HEK293 (cell line): ENCODE results near the gene STX5.

Source experiments
- BCL11A ChIP-seq: fragments of 450-650 bp; formaldehyde crosslinking; IDR thresholded peaks from 2 replicates; pipeline ENCODE4 v1.5.1; 2016; ENCODE audit warnings: low read depth, missing biosample characterization, missing genetic modification characterization
- HOXC10 ChIP-seq: sonication (generic); formaldehyde crosslinking; IDR thresholded peaks from 2 replicates; pipeline ENCODE4 v1.8.1; 2023; ENCODE audit warnings: mild to moderate bottlenecking, missing genetic modification reagents
- IKZF3 ChIP-seq: fragments of 450-650 bp; IDR thresholded peaks from 2 replicates; pipeline ENCODE4 v1.5.0; 2018; ENCODE audit warnings: missing biosample characterization, mild to moderate bottlenecking, missing genetic modification characterization, moderate library complexity
- RBAK ChIP-seq: fragments of 450-650 bp; formaldehyde crosslinking; IDR thresholded peaks from 2 replicates; pipeline ENCODE4 v1.5.1; 2016; ENCODE audit warnings: missing biosample characterization, missing genetic modification characterization
- SALL2 ChIP-seq: fragments of 450-650 bp; formaldehyde crosslinking; IDR thresholded peaks from 2 replicates; pipeline ENCODE4 v1.5.0; 2017; ENCODE audit warnings: missing biosample characterization, mild to moderate bottlenecking, missing genetic modification characterization, borderline replicate concordance
- SP7 ChIP-seq: fragments of 450-650 bp; formaldehyde crosslinking; IDR thresholded peaks from 2 replicates; pipeline ENCODE4 v1.5.1; 2016; ENCODE audit warnings: missing biosample characterization, missing genetic modification characterization
- ZBTB17 ChIP-seq: fragments of 450-650 bp; formaldehyde crosslinking; IDR thresholded peaks from 2 replicates; pipeline ENCODE4 v1.5.1; 2016; ENCODE audit warnings: missing biosample characterization, missing genetic modification characterization
- ZFHX2 ChIP-seq: fragments of 450-650 bp; formaldehyde crosslinking; conservative IDR thresholded peaks from 2 replicates; pipeline ENCODE4 v1.5.1; 2016; ENCODE audit warnings: missing biosample characterization, missing genetic modification characterization
- ZFP69B ChIP-seq: fragments of 450-650 bp; formaldehyde crosslinking; IDR thresholded peaks from 2 replicates; pipeline ENCODE4 v1.5.1; 2016; ENCODE audit warnings: missing biosample characterization, missing genetic modification characterization
- ZNF133 ChIP-seq: fragments of 450-650 bp; formaldehyde crosslinking; IDR thresholded peaks from 2 replicates; pipeline ENCODE4 v1.5.1; 2016; ENCODE audit warnings: missing biosample characterization, missing genetic modification characterization
- ZNF138 ChIP-seq: fragments of 450-650 bp; formaldehyde crosslinking; IDR thresholded peaks from 2 replicates; pipeline ENCODE4 v1.5.1; 2016; ENCODE audit warnings: missing biosample characterization, missing genetic modification characterization, borderline replicate concordance
- ZNF169 ChIP-seq: fragments of 450-650 bp; formaldehyde crosslinking; IDR thresholded peaks from 2 replicates; pipeline ENCODE4 v1.5.1; 2016; ENCODE audit warnings: missing biosample characterization, missing genetic modification characterization
- ZNF202 ChIP-seq: fragments of 450-650 bp; formaldehyde crosslinking; IDR thresholded peaks from 2 replicates; pipeline ENCODE4 v1.5.1; 2016; ENCODE audit warnings: missing biosample characterization, missing genetic modification characterization, borderline replicate concordance
- ZNF214 ChIP-seq: fragments of 450-650 bp; formaldehyde crosslinking; IDR thresholded peaks from 2 replicates; pipeline ENCODE4 v1.5.1; 2017; ENCODE audit warnings: missing biosample characterization, mild to moderate bottlenecking, missing genetic modification characterization, borderline replicate concordance
- ZNF266 ChIP-seq: fragments of 450-650 bp; formaldehyde crosslinking; IDR thresholded peaks from 2 replicates; pipeline ENCODE4 v1.5.1; 2016; ENCODE audit warnings: missing biosample characterization, missing genetic modification characterization, low read depth
- ZNF324 ChIP-seq: fragments of 450-650 bp; formaldehyde crosslinking; IDR thresholded peaks from 2 replicates; pipeline ENCODE4 v1.5.1; 2016; ENCODE audit warnings: missing biosample characterization, missing genetic modification characterization
- ZNF335 ChIP-seq: fragments of 450-650 bp; formaldehyde crosslinking; conservative IDR thresholded peaks from 2 replicates; pipeline ENCODE4 v1.5.1; 2016; ENCODE audit warnings: missing biosample characterization, missing genetic modification characterization
- ZNF423 ChIP-seq: fragments of 450-650 bp; formaldehyde crosslinking; IDR thresholded peaks from 2 replicates; pipeline ENCODE4 v1.5.1; 2016; ENCODE audit warnings: missing biosample characterization, missing genetic modification characterization
- ZNF530 ChIP-seq: fragments of 450-650 bp; formaldehyde crosslinking; IDR thresholded peaks from 2 replicates; pipeline ENCODE4 v1.5.1; 2016; ENCODE audit warnings: low read depth, missing biosample characterization, missing genetic modification characterization
- ZNF768 ChIP-seq: fragments of 450-650 bp; formaldehyde crosslinking; IDR thresholded peaks from 2 replicates; pipeline ENCODE4 v1.5.1; 2018; ENCODE audit warnings: missing biosample characterization, mild to moderate bottlenecking, missing genetic modification characterization
- ZSCAN30 ChIP-seq: fragments of 450-650 bp; IDR thresholded peaks from 2 replicates; pipeline ENCODE4 v1.5.1; 2018; ENCODE audit warnings: missing biosample characterization, mild to moderate bottlenecking, missing genetic modification characterization, moderate library complexity
- TF ChIP-seq, protein P1 (sequence below): fragments of 450-650 bp; formaldehyde crosslinking; conservative IDR thresholded peaks from 2 replicates; pipeline ENCODE4 v1.5.1; 2016; ENCODE audit warnings: low read depth, missing biosample characterization, missing genetic modification characterization
- TF ChIP-seq, protein P2 (sequence below): fragments of 450-650 bp; formaldehyde crosslinking; IDR thresholded peaks from 2 replicates; pipeline ENCODE4 v1.5.1; 2016; ENCODE audit warnings: missing biosample characterization, missing genetic modification characterization
- TF ChIP-seq, protein P3 (sequence below): fragments of 450-650 bp; formaldehyde crosslinking; IDR thresholded peaks from 2 replicates; pipeline ENCODE4 v1.5.1; 2016; ENCODE audit warnings: missing biosample characterization, missing genetic modification characterization
- TF ChIP-seq, protein P4 (sequence below): fragments of 450-650 bp; formaldehyde crosslinking; IDR thresholded peaks from 2 replicates; pipeline ENCODE4 v1.5.1; 2016; ENCODE audit warnings: missing biosample characterization, missing genetic modification characterization, low read depth
- TF ChIP-seq, protein P5 (sequence below): fragments of 450-650 bp; formaldehyde crosslinking; IDR thresholded peaks from 2 replicates; pipeline ENCODE4 v1.5.1; 2016; ENCODE audit warnings: missing biosample characterization, missing genetic modification characterization, low read depth
- TF ChIP-seq, protein P6 (sequence below): fragments of 450-650 bp; formaldehyde crosslinking; IDR thresholded peaks from 2 replicates; pipeline ENCODE4 v1.5.1; 2016; ENCODE audit warnings: missing biosample characterization, missing genetic modification characterization

The STX5 gene

DNA sequence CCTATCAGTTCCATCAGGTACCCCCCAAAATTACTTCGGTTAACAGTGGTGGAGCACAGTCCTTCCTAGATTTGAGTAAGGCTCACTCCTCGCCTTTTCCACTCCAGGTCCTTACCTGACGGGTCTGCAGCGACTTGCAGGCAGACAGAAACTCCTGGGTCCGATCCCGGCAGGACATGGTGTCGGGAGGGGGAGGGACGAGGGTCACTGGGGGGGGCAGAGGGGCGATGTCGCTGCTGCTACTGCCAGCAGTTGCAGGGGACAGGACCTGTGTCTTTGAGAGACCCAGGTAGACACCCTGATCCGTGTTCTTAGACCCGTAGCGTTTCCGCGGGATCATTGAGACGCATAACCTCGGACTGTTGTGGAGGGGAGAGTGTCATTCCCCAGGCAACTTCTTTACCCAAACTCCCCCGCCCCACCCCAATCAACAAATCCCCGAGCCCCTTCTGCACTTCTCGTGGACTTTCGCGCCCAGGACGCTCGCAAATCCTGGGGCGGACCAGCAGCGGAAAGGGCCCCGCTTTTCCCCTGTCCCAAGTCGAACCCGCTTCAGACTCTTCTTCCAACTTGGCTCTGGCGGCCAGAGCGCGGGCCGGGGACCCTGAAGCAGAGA lies 839 bp downstream of the STX5 start (continued):
- no peak for TF ChIP-seq ZNF768 (tag by site-specific recombination)
- TF ChIP-seq ZFHX2, result no peak
- TF ChIP-seq ZNF133 (tag by site-specific recombination), result no peak
- no peak for TF ChIP-seq ZNF335 (tag by site-specific recombination)
- 0 out of 2 replicates have a peak, but pooled peaks have one; percentile 16 for TF ChIP-seq ZBTB17 (tag by site-specific recombination)
- no peak for TF ChIP-seq ZNF423 (tag by site-specific recombination)
- TF ChIP-seq ZNF202 (tag by site-specific recombination), result no peak
- TF ChIP-seq, protein P1, sequence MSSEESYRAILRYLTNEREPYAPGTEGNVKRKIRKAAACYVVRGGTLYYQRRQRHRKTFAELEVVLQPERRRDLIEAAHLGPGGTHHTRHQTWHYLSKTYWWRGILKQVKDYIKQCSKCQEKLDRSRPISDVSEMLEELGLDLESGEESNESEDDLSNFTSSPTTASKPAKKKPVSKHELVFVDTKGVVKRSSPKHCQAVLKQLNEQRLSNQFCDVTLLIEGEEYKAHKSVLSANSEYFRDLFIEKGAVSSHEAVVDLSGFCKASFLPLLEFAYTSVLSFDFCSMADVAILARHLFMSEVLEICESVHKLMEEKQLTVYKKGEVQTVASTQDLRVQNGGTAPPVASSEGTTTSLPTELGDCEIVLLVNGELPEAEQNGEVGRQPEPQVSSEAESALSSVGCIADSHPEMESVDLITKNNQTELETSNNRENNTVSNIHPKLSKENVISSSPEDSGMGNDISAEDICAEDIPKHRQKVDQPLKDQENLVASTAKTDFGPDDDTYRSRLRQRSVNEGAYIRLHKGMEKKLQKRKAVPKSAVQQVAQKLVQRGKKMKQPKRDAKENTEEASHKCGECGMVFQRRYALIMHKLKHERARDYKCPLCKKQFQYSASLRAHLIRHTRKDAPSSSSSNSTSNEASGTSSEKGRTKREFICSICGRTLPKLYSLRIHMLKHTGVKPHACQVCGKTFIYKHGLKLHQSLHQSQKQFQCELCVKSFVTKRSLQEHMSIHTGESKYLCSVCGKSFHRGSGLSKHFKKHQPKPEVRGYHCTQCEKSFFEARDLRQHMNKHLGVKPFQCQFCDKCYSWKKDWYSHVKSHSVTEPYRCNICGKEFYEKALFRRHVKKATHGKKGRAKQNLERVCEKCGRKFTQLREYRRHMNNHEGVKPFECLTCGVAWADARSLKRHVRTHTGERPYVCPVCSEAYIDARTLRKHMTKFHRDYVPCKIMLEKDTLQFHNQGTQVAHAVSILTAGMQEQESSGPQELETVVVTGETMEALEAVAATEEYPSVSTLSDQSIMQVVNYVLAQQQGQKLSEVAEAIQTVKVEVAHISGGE (tag by site-specific recombination), result no peak
- TF ChIP-seq, protein P2, sequence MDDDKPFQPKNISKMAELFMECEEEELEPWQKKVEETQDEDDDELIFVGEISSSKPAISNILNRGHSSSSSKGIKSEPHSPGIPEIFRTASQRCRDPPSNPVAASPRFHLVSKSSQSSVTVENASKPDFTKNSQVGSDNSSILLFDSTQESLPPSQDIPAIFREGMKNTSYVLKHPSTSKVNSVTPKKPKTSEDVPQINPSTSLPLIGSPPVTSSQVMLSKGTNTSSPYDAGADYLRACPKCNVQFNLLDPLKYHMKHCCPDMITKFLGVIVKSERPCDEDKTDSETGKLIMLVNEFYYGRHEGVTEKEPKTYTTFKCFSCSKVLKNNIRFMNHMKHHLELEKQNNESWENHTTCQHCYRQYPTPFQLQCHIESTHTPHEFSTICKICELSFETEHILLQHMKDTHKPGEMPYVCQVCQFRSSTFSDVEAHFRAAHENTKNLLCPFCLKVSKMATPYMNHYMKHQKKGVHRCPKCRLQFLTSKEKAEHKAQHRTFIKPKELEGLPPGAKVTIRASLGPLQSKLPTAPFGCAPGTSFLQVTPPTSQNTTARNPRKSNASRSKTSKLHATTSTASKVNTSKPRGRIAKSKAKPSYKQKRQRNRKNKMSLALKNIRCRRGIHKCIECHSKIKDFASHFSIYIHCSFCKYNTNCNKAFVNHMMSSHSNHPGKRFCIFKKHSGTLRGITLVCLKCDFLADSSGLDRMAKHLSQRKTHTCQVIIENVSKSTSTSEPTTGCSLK, result no peak
- TF ChIP-seq, protein P3, sequence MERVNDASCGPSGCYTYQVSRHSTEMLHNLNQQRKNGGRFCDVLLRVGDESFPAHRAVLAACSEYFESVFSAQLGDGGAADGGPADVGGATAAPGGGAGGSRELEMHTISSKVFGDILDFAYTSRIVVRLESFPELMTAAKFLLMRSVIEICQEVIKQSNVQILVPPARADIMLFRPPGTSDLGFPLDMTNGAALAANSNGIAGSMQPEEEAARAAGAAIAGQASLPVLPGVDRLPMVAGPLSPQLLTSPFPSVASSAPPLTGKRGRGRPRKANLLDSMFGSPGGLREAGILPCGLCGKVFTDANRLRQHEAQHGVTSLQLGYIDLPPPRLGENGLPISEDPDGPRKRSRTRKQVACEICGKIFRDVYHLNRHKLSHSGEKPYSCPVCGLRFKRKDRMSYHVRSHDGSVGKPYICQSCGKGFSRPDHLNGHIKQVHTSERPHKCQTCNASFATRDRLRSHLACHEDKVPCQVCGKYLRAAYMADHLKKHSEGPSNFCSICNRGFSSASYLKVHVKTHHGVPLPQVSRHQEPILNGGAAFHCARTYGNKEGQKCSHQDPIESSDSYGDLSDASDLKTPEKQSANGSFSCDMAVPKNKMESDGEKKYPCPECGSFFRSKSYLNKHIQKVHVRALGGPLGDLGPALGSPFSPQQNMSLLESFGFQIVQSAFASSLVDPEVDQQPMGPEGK, result no peak
- no peak for TF ChIP-seq RBAK
- TF ChIP-seq, protein P4, sequence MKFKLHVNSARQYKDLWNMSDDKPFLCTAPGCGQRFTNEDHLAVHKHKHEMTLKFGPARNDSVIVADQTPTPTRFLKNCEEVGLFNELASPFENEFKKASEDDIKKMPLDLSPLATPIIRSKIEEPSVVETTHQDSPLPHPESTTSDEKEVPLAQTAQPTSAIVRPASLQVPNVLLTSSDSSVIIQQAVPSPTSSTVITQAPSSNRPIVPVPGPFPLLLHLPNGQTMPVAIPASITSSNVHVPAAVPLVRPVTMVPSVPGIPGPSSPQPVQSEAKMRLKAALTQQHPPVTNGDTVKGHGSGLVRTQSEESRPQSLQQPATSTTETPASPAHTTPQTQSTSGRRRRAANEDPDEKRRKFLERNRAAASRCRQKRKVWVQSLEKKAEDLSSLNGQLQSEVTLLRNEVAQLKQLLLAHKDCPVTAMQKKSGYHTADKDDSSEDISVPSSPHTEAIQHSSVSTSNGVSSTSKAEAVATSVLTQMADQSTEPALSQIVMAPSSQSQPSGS (tag by site-specific recombination), result no peak
- TF ChIP-seq ZNF169, result no peak
- no peak for TF ChIP-seq SP7
- TF ChIP-seq ZNF530 (tag by site-specific recombination), result no peak
- TF ChIP-seq ZNF324 (tag by site-specific recombination), result peak; percentile 83
- TF ChIP-seq, protein P5, sequence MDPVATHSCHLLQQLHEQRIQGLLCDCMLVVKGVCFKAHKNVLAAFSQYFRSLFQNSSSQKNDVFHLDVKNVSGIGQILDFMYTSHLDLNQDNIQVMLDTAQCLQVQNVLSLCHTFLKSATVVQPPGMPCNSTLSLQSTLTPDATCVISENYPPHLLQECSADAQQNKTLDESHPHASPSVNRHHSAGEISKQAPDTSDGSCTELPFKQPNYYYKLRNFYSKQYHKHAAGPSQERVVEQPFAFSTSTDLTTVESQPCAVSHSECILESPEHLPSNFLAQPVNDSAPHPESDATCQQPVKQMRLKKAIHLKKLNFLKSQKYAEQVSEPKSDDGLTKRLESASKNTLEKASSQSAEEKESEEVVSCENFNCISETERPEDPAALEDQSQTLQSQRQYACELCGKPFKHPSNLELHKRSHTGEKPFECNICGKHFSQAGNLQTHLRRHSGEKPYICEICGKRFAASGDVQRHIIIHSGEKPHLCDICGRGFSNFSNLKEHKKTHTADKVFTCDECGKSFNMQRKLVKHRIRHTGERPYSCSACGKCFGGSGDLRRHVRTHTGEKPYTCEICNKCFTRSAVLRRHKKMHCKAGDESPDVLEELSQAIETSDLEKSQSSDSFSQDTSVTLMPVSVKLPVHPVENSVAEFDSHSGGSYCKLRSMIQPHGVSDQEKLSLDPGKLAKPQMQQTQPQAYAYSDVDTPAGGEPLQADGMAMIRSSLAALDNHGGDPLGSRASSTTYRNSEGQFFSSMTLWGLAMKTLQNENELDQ (tag by site-specific recombination), result no peak
- TF ChIP-seq, protein P6, sequence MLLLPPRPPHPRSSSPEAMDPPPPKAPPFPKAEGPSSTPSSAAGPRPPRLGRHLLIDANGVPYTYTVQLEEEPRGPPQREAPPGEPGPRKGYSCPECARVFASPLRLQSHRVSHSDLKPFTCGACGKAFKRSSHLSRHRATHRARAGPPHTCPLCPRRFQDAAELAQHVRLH (tag by site-specific recombination), result peak; percentile 73; the same call in 1 of the 2 replicates
- no peak for TF ChIP-seq HOXC10
- 0 out of 2 replicates have a peak, but pooled peaks have one; percentile 35 for TF ChIP-seq ZSCAN30 (tag by site-specific recombination)
- peak; percentile 60; the same call in 1 of the 2 replicates for TF ChIP-seq ZFP69B (tag by site-specific recombination)
- TF ChIP-seq ZNF266 (tag by site-specific recombination), result no peak
- no peak for TF ChIP-seq IKZF3 (tag by site-specific recombination)
- no peak for TF ChIP-seq SALL2 (tag by site-specific recombination)
- no peak for TF ChIP-seq ZNF214 (tag by site-specific recombination)
- no peak for TF ChIP-seq ZNF138 (tag by site-specific recombination)
- no peak for TF ChIP-seq BCL11A (tag by site-specific recombination)
